ENCODE results near the gene EMD. TPM values are rescaled to one million over a fixed set of nuclear protein-coding genes. Genes with fewer than 3 reads are reported as not detected.
A peak's percentile ranks its signal among the peaks of the same experiment; 100 is the strongest.

Gene EMD
- total RNA-seq, 1 donor from 2014 or later = 51.3 TPM

GRCh38 chrX:154369449-154370299, 9.4 kb upstream of the EMD start:
- DNase-seq (peak; percentile 84), ATAC-seq (peak; percentile 62)
- intact Hi-C loops (cut with micrococcal nuclease) = no loop called here

- intact Hi-C loops (cut with micrococcal nuclease) = no loop called here
- DNase-seq (peak; percentile 71), ATAC-seq (peak; percentile 6)
These were observed 8.6 kb upstream of the EMD start for GRCh38 chrX:154370300-154371016.

GRCh38 chrX:154371017-154371788, 7.9 kb upstream of the EMD start:
- peak; percentile 96 for DNase-seq
- peak; percentile 69 for ATAC-seq
- intact Hi-C loops (cut with micrococcal nuclease) = no loop called here

DNA sequence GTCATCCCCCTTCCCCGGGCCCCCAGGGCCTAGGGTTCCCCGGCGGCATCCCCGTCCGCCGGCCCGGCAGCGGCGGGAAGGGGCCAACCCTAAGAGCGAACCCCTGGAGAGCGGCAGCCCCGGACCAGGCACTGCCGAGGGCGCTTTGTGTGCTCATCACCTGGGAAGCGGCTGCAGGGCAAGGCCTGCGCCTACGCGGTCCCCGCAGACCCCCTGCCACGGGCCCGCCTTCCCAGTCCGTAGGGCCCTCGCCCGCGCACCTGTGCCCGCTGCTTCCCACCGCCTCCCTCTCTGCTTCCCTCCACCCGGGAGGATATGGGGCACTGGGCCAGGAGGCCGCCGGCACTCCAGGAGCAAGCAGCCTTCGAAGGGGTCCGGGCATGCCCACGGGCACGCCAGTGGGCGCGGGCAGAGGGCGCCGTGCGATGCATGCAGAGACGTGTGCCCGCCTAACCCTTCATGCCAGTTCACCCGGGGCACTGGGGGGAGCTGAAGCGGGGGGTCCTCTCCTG, 7.2 kb upstream of the EMD start:
- ATAC-seq (no peak), DNase-seq (no peak)
- intact Hi-C loops (cut with micrococcal nuclease) = no loop called here

DNA sequence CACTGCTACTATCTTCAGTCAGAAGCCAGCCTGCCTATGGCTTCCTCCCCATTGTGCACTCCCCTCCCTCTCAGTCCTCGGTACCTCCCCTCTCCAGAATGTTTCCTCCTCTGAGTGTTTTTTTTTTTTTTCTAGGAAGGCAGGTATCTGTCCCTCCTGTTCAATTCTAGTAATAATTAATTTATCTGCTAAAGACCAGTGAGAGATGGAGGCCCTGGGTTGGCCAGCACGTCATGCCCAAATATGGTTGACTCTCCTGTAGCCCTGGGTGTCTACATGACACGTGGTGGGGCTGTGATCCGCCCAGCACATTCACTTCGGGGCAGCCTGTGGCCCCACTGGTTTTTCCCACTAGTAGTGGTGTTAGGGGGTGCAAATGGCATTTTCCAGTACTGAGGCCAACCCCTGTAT, 6.5 kb upstream of the EMD start:
- intact Hi-C loops (cut with micrococcal nuclease) = no loop called here
- ATAC-seq = no peak
- DNase-seq = no peak

DNA sequence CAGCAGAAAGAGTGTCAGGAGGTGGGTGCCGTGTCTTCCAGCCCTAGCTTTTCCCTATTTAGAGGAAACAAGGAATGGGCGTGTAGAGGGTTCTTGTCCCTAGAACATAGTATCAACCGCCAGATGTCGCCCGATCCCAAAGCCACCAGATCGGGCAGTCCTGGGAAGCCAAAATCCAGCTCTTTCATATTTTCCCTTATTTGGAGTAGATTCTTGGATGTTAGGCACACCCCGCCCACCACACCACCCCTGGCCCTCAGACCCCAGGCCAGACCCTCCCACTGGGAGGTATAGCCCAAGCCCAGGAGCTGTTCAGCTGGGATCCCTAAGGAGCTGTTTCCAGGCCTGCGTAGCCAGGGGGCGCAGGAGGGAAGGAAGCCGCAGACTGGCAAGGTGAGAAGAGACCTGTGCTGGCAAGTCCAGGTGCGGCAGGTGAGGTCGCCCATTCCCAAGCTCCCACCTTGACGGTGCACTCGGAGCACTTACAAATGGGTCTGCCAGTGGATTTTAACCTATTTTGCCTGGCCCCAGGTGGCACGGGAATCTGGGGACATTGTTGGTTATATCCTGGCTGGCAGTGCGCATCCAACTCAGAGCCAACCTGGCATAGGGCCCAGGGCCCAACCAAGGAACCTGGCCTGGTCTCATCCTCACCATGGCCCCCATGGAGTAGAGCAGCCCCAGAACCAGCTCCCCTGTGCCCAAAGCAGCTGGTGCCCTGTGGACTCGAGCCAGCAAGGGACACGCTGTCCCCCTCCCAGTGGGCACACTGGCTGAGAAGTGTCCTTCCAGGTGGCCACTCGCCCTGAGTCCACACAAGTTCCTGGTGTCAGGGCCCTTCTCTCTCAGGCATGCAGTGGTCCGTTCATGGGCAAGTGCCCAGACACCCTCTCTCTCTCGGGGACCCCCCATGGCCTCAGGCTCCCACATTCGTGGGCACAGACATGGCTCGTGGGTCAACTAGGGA, 5.5 kb upstream of the EMD start:
- intact Hi-C loops (cut with micrococcal nuclease) = no loop called here
- peak; percentile 62 for DNase-seq
- no peak for ATAC-seq

DNA sequence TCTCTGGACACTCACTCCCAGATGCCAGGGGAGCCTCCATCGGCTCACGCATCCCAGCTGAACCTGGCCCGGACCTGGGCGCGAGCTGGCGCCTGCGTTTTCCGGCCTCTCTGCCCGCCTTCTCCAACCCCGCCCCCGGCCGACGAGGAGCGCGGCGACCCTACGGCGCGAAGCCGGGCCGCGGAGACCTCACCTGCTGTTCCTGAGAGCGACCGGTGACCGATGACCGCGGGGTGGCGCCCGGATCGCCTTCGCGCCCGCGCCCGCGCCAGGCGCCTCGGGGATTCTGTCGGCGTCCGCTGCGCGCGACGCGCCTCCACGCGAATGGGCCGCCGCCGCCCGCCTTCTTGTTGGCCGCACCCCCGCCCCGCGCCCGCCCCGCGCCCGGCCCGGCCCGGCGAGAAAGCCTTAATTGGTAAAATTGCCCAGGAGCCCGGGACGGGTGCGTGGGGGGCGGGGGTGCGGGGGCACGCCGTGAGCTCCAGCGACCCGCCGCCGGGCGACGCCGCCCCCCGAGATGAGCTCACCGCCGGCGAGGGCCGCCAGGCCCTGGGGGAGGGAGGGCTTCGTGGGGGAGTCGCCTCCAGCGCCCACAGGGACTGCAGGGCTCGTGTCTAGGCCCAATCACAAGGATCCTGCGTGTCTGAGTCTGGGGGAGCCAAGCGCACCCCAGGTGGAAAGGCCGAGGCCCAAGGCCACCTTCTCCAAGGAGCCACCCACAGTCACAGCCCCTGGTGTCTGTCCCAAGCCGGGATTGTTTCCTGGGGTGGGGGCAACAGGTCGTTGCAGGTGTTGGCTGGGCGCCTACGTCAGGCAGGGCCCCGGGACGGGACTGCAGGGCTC, 4.6 kb upstream of the EMD start, which contains the start of gene FLNA:
FLNA (minus strand) TSS at position 322 of the 843 bp plus-strand sequence. CDS start 3,389 bp downstream, outside the sequence.
- peak; percentile 71 for DNase-seq
- intact Hi-C loops (cut with micrococcal nuclease) = no loop called here
- ATAC-seq = no peak

DNA sequence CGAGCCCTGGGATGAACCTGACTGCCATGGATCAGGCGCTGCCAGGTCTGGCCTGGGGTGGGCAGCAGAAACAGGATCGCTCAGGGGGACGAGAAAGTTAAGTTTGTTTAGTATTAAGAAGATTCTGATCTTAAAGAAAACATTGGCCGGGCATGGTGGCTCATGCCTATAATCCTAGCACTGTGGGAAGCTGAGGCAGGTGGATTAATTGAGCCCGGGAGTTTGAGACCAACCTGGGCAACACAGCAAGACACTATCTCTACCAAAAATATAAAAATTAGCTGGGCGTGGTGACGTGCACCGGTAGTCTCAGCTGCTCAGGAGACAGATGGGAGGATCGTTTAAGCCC, 4.0 kb upstream of the EMD start:
- no peak for ATAC-seq
- intact Hi-C loops (cut with micrococcal nuclease) = no loop called here

DNA sequence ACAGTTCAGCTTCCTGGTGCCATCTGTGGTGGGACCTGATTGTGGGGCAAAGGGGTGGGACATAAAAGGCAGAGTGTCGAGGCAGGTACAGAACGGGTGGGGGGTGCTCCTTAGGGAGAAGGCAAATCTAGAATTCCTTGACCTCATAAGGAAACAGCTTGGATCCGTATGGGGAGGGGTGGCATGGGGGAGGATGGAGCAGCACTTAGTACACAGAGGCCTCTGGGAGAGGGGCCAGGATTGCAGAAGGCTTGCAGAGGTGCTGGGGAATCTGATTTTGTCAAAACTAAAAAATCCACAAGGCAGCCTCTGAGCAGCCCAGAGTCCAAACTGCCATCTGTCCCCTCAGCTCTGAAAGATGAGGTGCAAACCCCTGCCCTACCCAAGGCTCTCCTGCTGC, 2.3 kb upstream of the EMD start:
- intact Hi-C loops (cut with micrococcal nuclease) = no loop called here
- DNase-seq (no peak), ATAC-seq (no peak)

More for the DNA sequence above, 4.0 kb upstream of the EMD start:
- no peak for DNase-seq

DNA sequence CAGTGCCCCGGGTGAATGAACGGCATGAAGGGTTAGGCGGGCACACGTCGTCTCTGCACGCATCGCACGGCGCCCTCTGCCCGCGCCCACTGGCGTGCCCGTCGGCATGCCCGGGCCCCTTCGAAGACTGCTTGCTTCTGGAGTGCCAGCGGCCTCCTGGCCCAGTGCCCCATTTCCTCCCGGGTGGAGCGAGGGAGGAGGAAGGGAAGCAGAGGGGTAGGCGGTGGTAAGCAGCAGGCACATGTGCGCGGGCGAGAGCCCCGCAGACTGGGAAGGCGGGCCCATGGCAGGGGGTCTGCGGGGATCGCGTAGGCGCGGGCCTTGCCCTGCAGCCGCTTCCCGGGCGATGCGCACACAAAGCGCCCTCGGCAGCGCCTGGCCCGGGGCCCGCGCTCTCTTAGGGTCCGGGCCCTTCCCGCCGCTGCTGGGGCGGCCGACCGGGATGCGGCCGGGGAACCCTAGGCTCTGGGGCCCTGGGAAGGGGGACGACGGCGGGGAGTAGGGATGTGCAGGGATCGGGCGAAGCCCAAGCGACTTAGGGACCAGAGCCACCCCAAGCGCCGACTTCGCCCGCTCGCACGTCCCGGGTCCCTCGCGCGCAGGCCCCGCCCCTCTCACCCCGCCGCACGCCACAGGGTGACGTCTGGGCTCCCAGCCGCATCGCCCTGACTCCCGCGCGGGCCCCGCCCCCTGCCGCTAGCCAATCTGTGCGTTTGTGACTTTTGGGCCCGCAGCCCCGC, 866 bp upstream of the EMD start:
- peak; percentile 13 for ATAC-seq
- intact Hi-C loops (cut with micrococcal nuclease) = no loop called here
- peak; percentile 80 for DNase-seq

GRCh38 chrX:154379569-154379951, 465 bp downstream of the EMD start:
- DNase-seq = no peak

DNA sequence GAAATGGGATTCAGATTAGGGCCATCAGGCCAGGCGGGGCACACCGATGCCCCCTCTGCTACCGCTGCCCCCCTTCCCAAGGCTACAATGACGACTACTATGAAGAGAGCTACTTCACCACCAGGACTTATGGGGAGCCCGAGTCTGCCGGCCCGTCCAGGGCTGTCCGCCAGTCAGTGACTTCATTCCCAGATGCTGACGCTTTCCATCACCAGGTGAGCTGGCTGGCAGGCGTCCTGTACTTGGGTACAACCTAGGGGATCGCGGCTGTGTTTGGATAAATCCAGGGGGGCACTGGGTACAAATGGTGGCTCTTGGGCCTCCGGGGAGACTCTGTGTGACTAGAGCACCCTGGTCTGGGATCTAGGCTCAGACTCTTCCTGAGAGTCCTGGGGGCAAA, 1.1 kb downstream of the EMD start:
- ATAC-seq (no peak), DNase-seq (peak; percentile 29)
- intact Hi-C loops (cut with micrococcal nuclease) = no loop called here

More at GRCh38 chrX:154379569-154379951, 465 bp downstream of the EMD start:
- no peak for ATAC-seq
- intact Hi-C loops (cut with micrococcal nuclease) = no loop called here

DNA sequence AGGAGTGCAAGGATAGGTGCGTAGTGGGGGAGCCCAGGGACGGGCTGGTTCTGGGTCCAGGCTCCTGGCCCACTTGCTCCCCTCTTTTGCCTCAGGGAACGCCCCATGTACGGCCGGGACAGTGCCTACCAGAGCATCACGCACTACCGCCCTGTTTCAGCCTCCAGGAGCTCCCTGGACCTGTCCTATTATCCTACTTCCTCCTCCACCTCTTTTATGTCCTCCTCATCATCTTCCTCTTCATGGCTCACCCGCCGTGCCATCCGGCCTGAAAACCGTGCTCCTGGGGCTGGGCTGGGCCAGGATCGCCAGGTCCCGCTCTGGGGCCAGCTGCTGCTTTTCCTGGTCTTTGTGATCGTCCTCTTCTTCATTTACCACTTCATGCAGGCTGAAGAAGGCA, 1.7 kb downstream of the EMD start:
- peak; percentile 22 for DNase-seq
- no peak for ATAC-seq
- intact Hi-C loops (cut with micrococcal nuclease) = no loop called here

DNA sequence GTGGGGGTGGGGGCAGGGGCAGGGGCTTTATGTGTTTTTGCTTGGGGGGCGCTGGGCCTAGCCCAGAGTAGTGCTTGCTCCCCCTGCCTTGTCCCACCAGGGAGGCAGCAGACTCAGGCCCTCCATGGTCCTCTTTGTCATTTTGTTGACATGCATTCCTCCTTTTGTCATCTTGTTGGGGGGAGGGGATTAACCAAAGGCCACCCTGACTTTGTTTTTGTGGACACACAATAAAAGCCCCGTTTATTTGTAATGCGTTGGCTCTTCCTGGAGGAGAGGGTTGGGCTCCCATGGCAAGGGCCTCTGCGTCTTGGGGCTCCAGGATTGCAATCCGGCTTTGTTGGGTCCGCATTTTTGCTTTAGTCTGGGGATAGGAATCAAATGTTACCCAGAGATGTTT, 2.2 kb downstream of the EMD start:
- intact Hi-C loops (cut with micrococcal nuclease) = no loop called here
- DNase-seq = peak; percentile 13
- ATAC-seq = no peak

DNA sequence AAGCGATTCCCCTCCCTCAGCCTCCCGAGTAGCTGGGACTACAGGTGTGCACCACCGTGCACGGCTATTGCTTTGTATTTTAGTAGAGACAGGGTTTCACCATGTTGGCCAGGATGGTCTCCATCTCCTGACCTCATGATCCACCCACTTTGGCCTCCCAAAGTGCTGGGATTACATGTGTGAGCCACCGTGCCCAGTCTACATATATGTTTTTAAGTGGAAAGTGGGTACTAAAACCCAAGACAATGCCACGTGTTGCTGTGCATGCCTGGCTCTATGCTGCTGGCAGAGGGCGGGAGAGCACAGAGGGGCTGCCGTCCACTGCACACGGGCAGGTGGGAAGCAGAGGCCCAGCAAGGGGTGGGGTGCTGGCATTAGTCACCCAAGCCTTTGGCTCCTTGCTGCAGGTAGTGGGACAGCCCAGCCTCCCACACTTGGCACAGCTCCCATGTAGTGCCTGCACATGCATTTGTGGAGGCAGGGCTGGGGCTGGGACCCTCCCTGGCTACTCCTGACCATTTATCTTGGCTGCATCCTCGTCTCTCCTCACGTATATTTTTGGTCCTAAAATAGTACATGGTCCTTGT, 3.5 kb downstream of the EMD start:
- ATAC-seq (no peak), DNase-seq (no peak)
- intact Hi-C loops (cut with micrococcal nuclease) = no loop called here
